GM10266 (cell line): Measurements from ENCODE around the gene S100Z.
"Not testable (repeated sequence)": the region's sequence is repeated elsewhere in the genome, so short reads cannot be mapped to it uniquely, and the experiment has no call there.

Source experiments
- DNase-seq: peaks from one replicate; pipeline ENCODE4 v3.0.0; 2012; ENCODE audit errors: extremely low spot score
- TF ChIP-seq, protein P1 (sequence below): IDR thresholded peaks from 2 replicates; pipeline ENCODE4 v1.5.1; 2012; ENCODE audit warnings: mild to moderate bottlenecking, low read depth; ENCODE audit not compliant: control insufficient read depth, insufficient read depth; ENCODE audit errors: missing control alignments

Gene S100Z

GRCh38 chr5:76893294-76893693 is 43.5 kb downstream of the S100Z start:
- no peak for DNase-seq
- TF ChIP-seq, protein P1, sequence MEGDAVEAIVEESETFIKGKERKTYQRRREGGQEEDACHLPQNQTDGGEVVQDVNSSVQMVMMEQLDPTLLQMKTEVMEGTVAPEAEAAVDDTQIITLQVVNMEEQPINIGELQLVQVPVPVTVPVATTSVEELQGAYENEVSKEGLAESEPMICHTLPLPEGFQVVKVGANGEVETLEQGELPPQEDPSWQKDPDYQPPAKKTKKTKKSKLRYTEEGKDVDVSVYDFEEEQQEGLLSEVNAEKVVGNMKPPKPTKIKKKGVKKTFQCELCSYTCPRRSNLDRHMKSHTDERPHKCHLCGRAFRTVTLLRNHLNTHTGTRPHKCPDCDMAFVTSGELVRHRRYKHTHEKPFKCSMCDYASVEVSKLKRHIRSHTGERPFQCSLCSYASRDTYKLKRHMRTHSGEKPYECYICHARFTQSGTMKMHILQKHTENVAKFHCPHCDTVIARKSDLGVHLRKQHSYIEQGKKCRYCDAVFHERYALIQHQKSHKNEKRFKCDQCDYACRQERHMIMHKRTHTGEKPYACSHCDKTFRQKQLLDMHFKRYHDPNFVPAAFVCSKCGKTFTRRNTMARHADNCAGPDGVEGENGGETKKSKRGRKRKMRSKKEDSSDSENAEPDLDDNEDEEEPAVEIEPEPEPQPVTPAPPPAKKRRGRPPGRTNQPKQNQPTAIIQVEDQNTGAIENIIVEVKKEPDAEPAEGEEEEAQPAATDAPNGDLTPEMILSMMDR, result no peak

DNA sequence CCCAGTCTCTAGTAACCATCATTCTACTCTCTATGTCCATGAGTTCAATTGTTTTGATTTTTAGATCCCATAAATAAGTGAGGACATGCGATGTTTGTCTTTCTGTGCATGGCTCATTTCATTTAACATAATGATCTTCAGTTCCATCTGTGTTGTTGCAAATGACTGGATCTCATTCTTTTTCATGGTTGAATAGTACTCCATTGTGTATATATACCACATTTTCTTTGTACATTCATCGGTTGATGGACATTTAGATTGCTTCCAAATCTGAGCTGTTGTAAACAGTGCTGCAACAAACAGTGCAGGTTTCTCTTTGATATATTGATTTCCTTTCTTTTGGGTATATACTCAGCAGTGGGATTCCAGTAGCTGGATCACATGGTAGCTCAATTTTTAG is 46.4 kb downstream of the S100Z start:
- no peak for DNase-seq
- TF ChIP-seq, protein P1, result no peak

DNA sequence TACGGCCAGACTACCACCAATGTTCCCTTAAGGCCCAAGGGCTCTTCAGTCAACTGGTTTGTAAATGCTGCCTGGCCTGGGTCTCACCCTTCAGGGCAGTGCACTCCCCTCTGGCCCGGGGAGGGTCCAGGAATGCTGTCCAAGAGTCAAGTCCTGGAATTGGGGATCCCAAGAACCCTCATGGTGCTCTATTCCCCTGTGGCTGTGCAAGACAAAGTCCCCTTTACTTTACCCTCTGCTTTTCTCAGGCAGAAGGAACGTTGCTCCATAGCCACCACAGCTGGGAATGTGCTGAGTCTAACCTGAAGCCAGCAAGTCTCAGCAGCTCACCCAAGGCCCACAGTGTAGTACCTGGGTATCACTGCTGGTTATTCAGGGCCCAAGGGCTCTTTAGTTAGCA is 51.7 kb downstream of the S100Z start:
- TF ChIP-seq, protein P1, result no peak
- DNase-seq, result no peak

GRCh38 chr5:76908166-76908565 is 58.4 kb downstream of the S100Z start:
- no peak for DNase-seq
- TF ChIP-seq, protein P1, result no peak

DNA sequence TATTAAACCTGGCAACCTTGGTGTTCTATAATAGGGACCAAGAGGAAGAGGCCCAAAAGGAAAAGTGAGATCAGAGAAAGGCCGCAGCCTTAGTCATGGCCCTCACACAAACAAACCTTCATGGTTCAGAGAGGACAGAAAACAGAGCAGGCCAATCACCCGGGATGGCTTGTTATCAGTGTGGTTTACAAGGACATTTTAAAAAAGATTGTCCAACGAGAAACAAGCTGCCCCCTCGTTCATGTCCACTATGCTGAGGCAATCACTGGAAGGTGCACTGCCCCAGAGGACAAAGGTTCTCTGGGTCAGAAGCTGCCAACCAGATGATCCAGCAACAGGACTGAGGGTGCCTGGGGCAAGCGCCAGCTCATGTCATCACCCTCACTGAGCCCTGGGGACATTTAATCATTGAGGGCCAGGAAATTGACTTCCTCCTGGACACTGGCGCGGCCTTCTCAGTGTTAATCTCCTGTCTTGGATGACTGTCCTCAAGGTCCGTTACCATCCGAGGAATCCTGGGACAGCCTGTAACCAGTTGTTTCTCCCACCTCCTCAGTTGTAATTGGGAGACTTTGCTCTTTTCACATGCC is 60.6 kb downstream of the S100Z start:
- DNase-seq, result not testable (repeated sequence)

- not testable (repeated sequence) for DNase-seq
Observed at GRCh38 chr5:76914671-76915070, 64.9 kb downstream of the S100Z start.

- TF ChIP-seq, protein P1, result no peak
Observed at GRCh38 chr5:76918539-76918938, 68.7 kb downstream of the S100Z start.

DNA sequence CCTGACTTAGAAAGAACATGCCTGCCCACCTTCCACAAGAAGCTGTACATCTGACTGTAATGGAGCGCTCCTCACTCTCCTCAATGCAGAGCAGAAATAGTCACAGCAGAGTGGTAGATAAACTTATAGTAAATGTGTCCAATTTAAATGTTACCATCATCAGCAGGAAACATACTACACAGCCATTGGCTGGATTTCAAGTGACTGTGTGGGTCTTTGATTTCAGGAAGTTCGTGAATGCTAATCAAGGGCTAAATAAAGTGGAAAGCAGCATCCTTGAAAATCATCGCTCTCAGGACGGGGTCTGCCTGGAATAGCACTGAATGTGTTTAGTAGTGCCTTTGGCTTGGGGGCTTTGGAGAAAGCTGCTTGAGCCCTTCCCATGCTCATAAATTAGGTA is 70.7 kb downstream of the S100Z start:
- TF ChIP-seq, protein P1, result no peak
- no peak for DNase-seq

More at GRCh38 chr5:76918539-76918938, 68.7 kb downstream of the S100Z start:
- no peak for DNase-seq
